Endodermal cell (in vitro differentiated cells): Measurements from ENCODE around the gene ACOT6. TPM values are rescaled to one million over a fixed set of nuclear protein-coding genes. Genes with fewer than 3 reads are reported as not detected.
A peak's percentile ranks its signal among the peaks of the same experiment; 100 is the strongest.

Experiments
- DNase-seq: peaks from one replicate; pipeline ENCODE4 v3.0.0-alpha.2; 2017
- H3K27ac ChIP-seq: 2 replicates; pipeline ENCODE4 v1.5.1; 2013; ENCODE audit warnings: mild to moderate bottlenecking, low read depth, low read length, moderate library complexity
- H3K27me3 ChIP-seq: 2 replicates; pipeline ENCODE4 v1.6.1; 2013; ENCODE audit warnings: mild to moderate bottlenecking, low read length, moderate library complexity; ENCODE audit not compliant: insufficient read depth, control insufficient read depth, poor library complexity, severe bottlenecking
- H3K36me3 ChIP-seq: 2 replicates; pipeline ENCODE4 v1.7.0; 2013; ENCODE audit warnings: mild to moderate bottlenecking, low read length, moderate library complexity; ENCODE audit not compliant: control insufficient read depth, insufficient read depth
- H3K4me1 ChIP-seq: one replicate; pipeline ENCODE4 v1.7.0; 2013; ENCODE audit warnings: low read length; ENCODE audit not compliant: control insufficient read depth, insufficient read depth
- H3K4me3 ChIP-seq: 2 replicates; pipeline ENCODE4 v1.5.1; 2013; ENCODE audit warnings: mild to moderate bottlenecking, low read length, moderate library complexity
- H3K9ac ChIP-seq: 2 replicates; pipeline ENCODE4 v1.6.1; 2013; ENCODE audit warnings: mild to moderate bottlenecking, low read length, moderate library complexity; ENCODE audit not compliant: poor library complexity, severe bottlenecking; ENCODE audit errors: extremely low read depth
- H3K9me3 ChIP-seq: 2 replicates; pipeline ENCODE4 v1.6.1; 2013; ENCODE audit warnings: mild to moderate bottlenecking, low read length, moderate library complexity; ENCODE audit not compliant: control insufficient read depth
- H3K27ac Mint-ChIP-seq: 2 replicates; pipeline ENCODE4 v1.8.0; 2020; ENCODE audit warnings: mixed read lengths
- H3K27me3 Mint-ChIP-seq: 2 replicates; pipeline ENCODE4 v1.8.0; 2021; ENCODE audit warnings: mild to moderate bottlenecking, mixed read lengths; ENCODE audit not compliant: insufficient read depth
- H3K36me3 Mint-ChIP-seq: 2 replicates; pipeline ENCODE4 v1.8.0; 2020; ENCODE audit warnings: low read depth, mixed read lengths
- H3K4me1 Mint-ChIP-seq: 2 replicates; pipeline ENCODE4 v1.8.0; 2020; ENCODE audit warnings: mixed read lengths
- H3K4me3 Mint-ChIP-seq: 2 replicates; pipeline ENCODE4 v1.8.0; 2020; ENCODE audit warnings: mild to moderate bottlenecking, moderate library complexity, mixed read lengths
- H3K9me3 Mint-ChIP-seq: 2 replicates; pipeline ENCODE4 v1.8.0; 2020; ENCODE audit warnings: mild to moderate bottlenecking, mixed read lengths
- CTCF ChIP-seq: fragments of 200-600 bp; sonication (generic); conservative IDR thresholded peaks from 2 replicates; pipeline ENCODE4 v1.5.0; 2021; ENCODE audit warnings: antibody characterized with exemption, mild to moderate bottlenecking
- WGBS, 2 experiments: methylation state at CpG; one replicate each; pipeline versions ENCODE4 v1.1.5 to v1.1.7; 2013; ENCODE audit warnings: missing lambda C conversion rate in 2 of 2, mixed read lengths in 1 of 2; ENCODE audit not compliant: insufficient coverage in 1 of 2, insufficient read length in 1 of 2; 5-methylcytosine and 5-hydroxymethylcytosine counted together
- total RNA-seq, 2 donors: library from RNA; stranded (reverse); fragmentation: NEBNext Ultra II Directional in 1 of 2; extraction: Animal tissue kit (Norgen Biotek cat#: 25700) in 1 of 2; gene quantifications; 2 replicates in 1 of 2; 3 replicates in 1 of 2; pipeline ENCODE4 v1.2.1, GENCODE V29; 2021

ACOT6 gene
- total RNA-seq, 2 donors from 2014 or later = not detected

- DNase-seq = no peak
- peaks cover 5% of the 10 kb centered on the region for H3K9me3 Mint-ChIP-seq
- H3K27me3 ChIP-seq = no peaks in the 10 kb centered on the region
- H3K4me1 ChIP-seq = no peaks in the 10 kb centered on the region
- H3K4me3 ChIP-seq = peak overlapping the region; percentile 14
- peaks cover 42% of the 10 kb centered on the region for H3K36me3 ChIP-seq
- no peak overlapping the region for H3K9ac ChIP-seq
- H3K4me3 Mint-ChIP-seq = no peak overlapping the region
- peak overlapping the region; percentile 25 for H3K27ac ChIP-seq
- peak overlapping the region; percentile 20 for H3K27ac Mint-ChIP-seq
- no peaks in the 10 kb centered on the region for H3K27me3 Mint-ChIP-seq
- H3K4me1 Mint-ChIP-seq = peaks cover 11% of the 10 kb centered on the region
- H3K9me3 ChIP-seq = peaks cover 14% of the 10 kb centered on the region
- TF ChIP-seq CTCF = no peak
- H3K36me3 Mint-ChIP-seq = peaks cover 21% of the 10 kb centered on the region
Observed at GRCh38 chr14:73663548-73664212, 51.4 kb downstream of the ACOT6 start.

GRCh38 chr14:73665130-73665529, 52.8 kb downstream of the ACOT6 start:
- H3K9ac ChIP-seq = no peak overlapping the region
- H3K27me3 ChIP-seq = no peaks in the 10 kb centered on the region
- Mint-ChIP-seq H3K4me1 (peaks cover 11% of the 10 kb centered on the region), H3K27ac (no peak overlapping the region), H3K9me3 (peaks cover 5% of the 10 kb centered on the region), H3K27me3 (no peaks in the 10 kb centered on the region), H3K36me3 (peaks cover 21% of the 10 kb centered on the region), H3K4me3 (no peak overlapping the region)
- no peak overlapping the region for H3K4me3 ChIP-seq
- H3K9me3 ChIP-seq = peaks cover 14% of the 10 kb centered on the region
- no peak overlapping the region for H3K27ac ChIP-seq
- H3K4me1 ChIP-seq = no peaks in the 10 kb centered on the region
- peaks cover 36% of the 10 kb centered on the region for H3K36me3 ChIP-seq
- 71 to 100% methylated on average over 1 of the region's 2 CpGs for WGBS, 2 experiments
- no peak for DNase-seq
- no peak for TF ChIP-seq CTCF

GRCh38 chr14:73666583-73666982, 54.3 kb downstream of the ACOT6 start:
- no peak overlapping the region for H3K27ac ChIP-seq
- H3K36me3 ChIP-seq = peaks cover 24% of the 10 kb centered on the region
- peaks cover 5% of the 10 kb centered on the region for H3K9me3 ChIP-seq
- no peaks in the 10 kb centered on the region for H3K27me3 ChIP-seq
- no peaks in the 10 kb centered on the region for H3K27me3 Mint-ChIP-seq
- peaks cover 15% of the 10 kb centered on the region for H3K36me3 Mint-ChIP-seq
- H3K9me3 Mint-ChIP-seq = peaks cover 5% of the 10 kb centered on the region
- no peak overlapping the region for H3K4me3 ChIP-seq
- no peak overlapping the region for H3K27ac Mint-ChIP-seq
- DNase-seq = no peak
- TF ChIP-seq CTCF = no peak
- H3K4me3 Mint-ChIP-seq = no peak overlapping the region
- H3K9ac ChIP-seq = no peak overlapping the region
- H3K4me1 ChIP-seq = no peaks in the 10 kb centered on the region
- WGBS, 2 experiments = 96 to 97% methylated on average over 5 of the region's 5 CpGs
- peaks cover 11% of the 10 kb centered on the region for H3K4me1 Mint-ChIP-seq
